NT2/D1 (cell line): ENCODE results near the gene ADAMTS2.

Source experiments
- SUZ12 ChIP-seq: IDR thresholded peaks from 2 replicates; pipeline ENCODE4 v1.6.1; 2011; ENCODE audit not compliant: insufficient read length, insufficient read depth; ENCODE audit errors: extremely low read depth
- YY1 ChIP-seq: IDR thresholded peaks from 2 replicates; pipeline ENCODE4 v1.6.1; 2011; ENCODE audit not compliant: insufficient read length, insufficient read depth

- TF ChIP-seq YY1 (no peak), SUZ12 (no peak)
Observed at GRCh38 chr5:179251276-179251969, 93.8 kb downstream of the ADAMTS2 start.
